ENCODE results near the gene BCL11B.

DNA sequence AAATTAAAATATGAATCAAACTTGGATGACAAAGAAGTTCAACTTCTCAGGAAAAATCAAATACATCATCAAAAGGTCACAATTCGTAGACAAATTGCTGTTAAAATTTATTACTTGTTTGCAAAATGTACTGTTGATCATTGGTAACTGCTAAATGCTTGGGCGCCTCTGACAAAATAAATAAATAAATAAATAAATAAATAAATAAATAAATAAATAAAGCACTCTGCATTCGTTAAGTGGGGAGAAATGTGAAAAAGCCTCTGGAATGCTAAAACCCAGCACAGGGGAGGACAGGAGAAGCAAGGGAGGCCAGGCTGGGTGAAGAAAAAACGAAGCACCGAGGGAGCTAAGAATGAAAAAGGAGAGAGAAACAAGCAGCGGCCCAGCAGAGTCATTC is 115.2 kb downstream of the BCL11B start:
- TF ChIP-seq, protein P1, sequence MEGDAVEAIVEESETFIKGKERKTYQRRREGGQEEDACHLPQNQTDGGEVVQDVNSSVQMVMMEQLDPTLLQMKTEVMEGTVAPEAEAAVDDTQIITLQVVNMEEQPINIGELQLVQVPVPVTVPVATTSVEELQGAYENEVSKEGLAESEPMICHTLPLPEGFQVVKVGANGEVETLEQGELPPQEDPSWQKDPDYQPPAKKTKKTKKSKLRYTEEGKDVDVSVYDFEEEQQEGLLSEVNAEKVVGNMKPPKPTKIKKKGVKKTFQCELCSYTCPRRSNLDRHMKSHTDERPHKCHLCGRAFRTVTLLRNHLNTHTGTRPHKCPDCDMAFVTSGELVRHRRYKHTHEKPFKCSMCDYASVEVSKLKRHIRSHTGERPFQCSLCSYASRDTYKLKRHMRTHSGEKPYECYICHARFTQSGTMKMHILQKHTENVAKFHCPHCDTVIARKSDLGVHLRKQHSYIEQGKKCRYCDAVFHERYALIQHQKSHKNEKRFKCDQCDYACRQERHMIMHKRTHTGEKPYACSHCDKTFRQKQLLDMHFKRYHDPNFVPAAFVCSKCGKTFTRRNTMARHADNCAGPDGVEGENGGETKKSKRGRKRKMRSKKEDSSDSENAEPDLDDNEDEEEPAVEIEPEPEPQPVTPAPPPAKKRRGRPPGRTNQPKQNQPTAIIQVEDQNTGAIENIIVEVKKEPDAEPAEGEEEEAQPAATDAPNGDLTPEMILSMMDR (IDR thresholded peaks at IDR 0.05; ENCODE audit: low read depth, low read length, missing input control): no peak
- TF ChIP-seq TAF1 (conservative IDR thresholded peaks at IDR 0.05): no peak

All from liver (tissue), 3 donors.